HG02642 (cell line): Measurements from ENCODE around the gene CHD2.

Experiments
- ATAC-seq: cut with Tn5 transposase; IDR thresholded peaks from one replicate; pipeline ENCODE4 v1.9.1; 2021; ENCODE audit warnings: mild to moderate bottlenecking; ENCODE audit not compliant: unreplicated experiment, poor library complexity

The CHD2 gene

DNA sequence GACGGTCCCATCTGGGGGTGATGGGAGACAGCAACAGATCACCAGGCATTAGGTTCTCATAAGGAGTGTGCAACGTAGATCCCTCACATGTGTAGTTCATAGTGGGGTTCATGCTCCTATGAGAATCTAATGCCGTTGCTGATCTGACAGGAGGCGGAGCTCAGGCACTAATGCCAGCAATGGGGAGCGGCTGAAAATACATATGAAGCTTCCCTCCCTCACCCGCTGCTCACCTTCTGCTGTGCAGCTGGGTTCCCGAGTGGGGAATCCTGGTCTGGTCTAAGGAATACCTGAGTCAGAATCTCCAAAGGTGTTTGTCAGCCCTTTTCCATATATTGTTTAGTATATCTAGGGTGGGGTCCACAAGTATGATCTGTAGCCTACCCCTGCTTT lies 52.3 kb downstream of the CHD2 start:
- no peak for ATAC-seq

DNA sequence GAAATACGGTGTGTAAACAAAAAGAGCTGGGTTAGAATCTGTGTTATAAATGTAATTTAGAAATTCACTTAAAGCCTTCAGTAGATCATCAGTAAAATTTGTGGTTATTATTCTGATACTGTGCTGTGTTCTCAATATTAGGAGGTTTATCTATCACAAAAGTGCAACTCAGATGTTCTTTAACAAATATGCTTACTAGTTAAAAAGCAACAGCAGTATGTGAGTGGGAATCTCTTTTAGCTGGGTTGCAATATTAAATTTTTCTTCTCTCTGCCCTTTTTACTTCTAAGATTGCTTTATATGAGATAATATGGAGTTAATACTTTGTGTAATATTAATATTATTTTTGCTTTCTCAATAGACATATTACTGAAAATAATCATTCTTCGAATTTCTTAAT lies 53.4 kb downstream of the CHD2 start:
- no peak for ATAC-seq

DNA sequence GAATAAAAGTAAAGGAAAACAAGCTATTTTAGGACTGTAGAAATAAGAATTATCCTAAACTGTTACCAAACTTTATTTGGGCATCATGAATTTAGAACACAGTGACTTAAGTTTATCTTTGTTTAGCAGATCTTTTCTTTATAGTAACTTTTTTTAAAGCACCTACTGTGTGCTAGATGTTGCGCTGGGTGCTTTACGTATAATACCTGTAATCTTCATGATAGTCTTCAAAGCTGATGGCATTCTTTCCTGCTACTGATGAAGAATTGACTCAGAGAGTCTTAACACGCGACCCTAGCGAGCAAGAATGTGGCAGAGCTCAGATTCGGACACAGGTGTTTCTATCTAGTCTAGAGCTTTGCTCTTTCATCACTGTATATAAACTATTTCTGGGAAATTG lies 53.9 kb downstream of the CHD2 start:
- ATAC-seq = no peak

DNA sequence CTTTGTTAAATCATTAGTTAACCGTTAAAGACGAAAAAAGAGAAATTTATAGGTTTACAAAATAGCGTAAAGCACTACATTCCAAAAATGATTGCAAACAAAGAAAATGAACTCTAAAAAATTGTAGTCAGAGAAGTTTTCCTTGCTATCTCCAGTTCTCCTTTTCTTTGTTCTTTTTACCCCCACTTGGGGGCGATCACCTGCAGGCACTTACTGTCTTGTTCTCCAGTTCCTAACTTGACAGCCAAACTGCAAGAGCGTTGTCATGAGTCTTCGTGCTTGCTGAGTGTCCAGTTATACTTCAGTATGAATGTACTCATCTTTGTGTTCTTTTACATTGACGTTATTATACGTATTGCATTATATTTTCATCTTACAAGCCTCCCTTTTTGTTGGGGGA lies 54.5 kb downstream of the CHD2 start:
- no peak for ATAC-seq

DNA sequence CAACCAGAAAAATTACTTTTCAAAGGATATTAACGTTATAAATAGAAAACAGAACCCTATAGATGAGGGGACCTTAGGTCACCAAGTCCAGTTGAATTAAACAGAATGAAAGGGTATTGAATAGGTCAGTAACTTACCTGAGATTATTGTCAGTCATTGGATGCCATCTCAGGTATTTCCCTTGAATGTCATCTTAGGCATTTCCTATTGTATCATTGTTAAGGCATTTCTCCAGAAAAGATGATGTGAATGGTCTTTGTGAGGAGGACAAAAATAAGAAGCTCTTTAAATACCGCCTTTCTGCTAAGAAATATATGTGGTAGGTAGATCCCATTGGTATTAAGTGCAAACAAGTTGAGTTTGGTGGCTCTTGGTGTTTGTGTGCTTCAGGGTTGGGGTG lies 55.6 kb downstream of the CHD2 start:
- no peak for ATAC-seq

DNA sequence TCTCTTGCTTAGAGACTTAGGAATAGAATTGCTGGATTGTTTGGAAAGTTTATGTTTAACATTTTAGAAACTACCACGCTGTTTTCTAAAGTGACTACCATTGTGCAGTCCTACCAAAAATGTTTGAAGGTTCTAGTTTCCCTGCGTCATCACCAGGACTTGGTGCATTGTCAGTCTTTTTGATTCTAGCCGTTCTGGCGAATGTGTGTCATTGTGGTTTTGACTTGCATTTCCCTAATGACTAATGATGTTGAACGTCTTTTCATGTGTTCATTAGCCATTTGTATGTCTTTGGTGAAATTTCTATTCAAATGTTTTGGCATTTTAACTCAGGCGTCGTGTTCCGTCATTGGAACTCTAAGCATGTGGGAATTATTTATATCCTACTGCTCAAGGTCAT lies 58.0 kb downstream of the CHD2 start:
- ATAC-seq = no peak

DNA sequence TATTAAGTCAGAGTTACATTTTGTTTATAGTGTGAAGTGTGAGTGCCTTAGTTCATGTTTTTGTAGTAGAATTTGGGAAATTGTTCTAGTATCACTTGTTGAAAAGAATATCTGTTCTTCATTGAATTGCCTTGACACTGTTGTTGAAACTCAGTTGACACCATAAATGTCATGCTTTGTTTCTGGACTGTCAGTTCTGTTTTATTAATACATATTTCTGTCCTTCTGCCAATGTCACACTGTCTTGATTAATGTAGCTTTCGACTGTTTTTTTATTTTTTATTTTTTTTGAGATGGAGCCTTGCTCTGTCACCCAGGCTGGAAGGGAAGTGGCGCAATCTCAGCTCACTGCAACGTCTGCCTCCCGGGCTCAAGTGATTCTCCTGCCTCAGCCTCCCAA lies 59.1 kb downstream of the CHD2 start:
- ATAC-seq = no peak

DNA sequence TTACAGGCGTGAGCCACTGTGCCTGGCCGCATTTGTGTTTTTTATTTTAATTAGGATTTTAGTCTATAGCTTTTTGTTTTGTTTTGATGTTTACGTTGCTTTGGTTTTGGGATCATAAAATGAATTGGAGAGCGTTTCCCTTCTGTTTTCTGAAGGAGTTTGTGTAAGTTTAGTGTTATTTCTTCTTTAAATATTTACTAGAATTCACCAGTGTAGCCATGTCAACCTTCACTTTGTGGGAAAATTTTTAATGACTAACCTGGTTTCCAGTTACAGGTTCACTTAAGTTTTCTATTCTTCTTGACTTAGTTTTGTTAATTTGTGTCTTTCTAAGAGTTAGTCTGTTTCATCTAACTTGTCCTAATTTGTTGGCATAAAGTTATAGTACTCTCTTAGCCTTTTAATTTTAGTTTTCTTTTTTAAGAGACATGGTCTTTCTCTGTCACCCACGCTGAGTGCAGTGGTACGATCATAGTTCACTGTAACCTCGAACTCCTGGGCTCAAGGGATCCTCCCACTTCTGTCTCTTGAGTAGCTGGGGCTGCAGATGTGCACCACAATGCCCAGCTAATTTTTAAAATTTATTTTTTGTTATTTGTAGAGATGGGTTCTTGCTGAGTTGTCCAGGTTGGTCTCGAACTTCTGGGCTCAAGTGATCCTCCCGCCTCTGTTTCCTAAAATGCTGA lies 61.0 kb downstream of the CHD2 start:
- no peak for ATAC-seq

DNA sequence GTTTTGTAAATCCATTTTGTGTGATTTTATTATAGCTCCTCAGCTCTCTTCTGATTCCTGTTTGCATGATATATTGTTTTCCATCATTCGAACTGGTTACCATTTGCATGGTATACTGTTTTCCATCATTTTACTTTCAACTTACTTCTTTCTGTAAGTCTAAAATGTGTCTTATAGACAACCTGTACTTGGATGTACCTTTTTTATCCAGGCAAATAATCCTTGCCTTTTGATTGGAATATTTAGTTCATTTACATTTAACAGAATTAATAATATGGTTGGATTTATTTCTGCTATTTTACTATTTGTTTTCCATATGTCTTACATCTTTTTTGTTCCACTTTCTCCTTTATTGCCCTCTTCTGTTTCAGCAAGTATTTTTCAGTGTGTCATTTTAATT lies 62.8 kb downstream of the CHD2 start:
- no peak for ATAC-seq

DNA sequence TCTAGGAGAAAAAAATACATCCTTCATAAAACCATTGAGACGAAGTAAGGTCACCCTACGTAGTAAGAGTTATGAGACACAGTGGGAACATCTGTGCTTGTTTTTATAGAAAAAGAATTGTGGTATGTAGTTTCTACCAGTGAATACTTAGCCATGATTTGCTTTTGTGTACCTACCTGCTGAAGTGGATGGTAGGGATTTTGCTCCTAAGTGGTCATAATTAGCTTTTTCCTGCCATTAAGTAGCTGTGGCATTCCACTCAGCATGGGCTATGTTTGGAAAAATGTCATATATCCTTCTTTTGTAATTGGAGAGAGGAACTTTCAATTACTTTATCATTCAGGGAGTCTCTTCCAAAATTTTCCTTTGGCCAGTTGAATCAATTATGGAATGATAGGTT lies 63.7 kb downstream of the CHD2 start:
- ATAC-seq = no peak

DNA sequence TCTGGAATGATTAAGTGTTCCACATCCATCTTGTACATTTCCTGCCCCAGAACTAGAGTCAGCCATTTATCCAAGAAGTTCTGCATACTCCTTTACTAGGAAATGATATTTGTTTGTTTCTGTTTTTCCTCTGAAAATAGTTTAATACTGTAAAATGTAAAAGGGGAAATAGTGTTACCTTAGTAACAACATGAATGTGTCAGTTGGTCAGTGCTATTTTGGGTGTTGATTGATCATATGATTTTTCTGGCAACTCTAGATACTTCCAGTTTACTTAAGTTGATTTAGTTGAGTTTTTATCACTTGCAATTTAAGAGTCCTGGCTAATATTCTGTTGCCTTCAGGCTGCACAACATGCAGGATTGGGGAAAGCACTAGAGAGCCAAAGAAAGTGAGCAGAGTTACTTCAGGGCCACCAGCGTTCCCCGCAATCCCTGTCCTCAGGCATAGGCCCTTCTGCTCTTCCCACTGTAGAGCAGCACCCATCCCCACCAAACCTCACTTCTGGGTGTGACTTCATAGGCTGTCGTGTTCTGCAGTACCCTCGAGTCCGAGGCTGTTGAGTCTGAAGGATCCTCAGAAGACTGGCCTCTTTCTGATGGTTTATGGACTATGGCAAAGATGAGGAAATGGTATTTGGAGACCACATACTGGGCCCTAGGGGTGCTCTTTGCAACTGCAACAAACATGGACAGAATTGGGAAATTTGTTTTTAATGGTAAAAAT lies 69.0 kb downstream of the CHD2 start:
- ATAC-seq = no peak

DNA sequence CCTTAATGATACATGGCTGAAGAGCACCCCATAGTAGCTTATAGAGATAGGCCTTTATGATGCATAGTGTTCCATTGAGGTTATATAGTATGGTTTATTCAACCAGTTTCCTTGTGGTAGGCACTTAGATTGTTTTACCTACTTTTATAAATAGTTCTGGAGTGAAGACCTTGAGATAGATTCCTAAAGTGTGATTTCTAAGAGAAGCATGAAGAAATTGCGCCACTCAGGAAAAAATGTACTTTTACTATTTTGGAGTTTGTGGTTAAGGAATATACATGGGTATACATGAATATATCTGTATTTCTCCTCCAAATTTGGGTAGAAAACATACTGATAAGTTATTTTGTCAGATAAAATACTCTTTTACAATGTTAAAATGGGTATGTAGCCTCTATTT lies 70.5 kb downstream of the CHD2 start:
- ATAC-seq = no peak

DNA sequence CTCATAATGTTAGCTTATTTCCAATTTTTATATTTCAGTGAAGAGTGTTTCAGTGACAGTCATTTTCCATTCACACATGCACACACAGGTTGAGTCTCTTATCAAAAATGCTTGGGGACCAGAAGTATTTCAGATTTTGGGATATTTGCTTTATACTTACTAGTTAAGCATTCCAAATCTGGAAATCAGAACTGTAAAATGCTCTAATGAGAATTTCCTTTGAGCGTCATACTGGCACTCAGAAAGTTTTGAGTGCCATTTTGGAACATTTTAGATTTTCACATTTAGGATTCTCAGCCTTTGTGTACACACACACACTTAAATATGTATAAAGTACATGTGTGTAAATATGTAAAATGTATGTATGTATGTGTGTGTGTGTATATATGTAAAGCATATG lies 71.0 kb downstream of the CHD2 start:
- no peak for ATAC-seq

DNA sequence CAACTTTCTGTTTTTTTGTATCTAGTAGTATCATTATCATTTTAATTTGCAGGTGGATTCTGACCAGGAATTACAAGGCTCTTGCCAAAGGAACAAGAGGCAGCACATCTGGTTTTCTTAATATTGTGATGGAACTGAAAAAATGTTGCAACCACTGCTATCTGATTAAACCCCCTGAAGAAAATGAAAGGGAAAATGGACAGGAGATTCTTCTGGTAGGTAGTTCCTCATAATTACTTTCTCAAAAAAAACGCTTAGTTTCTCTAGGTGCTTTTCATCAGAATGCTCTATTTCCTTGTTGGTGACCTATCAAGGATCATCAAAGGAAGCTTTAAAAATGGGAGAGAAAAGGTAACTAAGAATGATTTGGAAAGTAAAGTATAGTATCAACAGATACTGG lies 71.6 kb downstream of the CHD2 start:
- no peak for ATAC-seq

DNA sequence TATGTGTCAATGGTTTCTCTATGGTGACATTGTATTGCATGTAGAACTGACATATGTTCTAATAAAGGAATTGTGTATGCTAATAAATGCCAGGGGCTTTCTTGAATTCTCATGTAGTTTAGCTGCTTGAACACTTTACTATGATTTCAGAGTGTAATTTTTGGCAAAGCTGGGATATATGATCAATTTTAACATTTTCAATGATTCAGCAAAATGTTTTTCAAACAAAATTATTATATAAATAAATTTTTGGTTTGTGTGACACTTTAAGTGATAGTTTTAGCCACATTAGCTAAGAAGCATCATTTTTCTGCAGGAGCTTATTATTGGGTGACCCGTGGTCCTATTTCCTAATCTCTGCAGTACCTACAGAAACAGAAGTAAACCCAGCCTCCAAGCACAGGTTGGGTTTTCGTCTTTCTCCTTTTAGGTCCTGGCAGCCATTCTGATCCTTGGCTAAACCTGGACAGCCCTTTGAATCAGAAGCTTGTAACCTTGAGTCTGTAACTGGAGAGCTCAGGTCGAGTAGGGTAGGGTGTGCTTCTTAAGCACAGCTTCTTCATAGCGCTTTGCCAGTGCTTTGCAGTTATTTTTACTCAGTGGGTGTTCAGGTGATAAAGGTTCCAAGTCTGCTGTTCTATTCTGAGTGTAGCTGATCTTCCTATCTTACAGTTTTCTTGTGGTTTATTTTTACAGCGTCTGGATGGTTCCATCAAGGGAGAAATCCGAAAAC lies 74.2 kb downstream of the CHD2 start:
- ATAC-seq = no peak

DNA sequence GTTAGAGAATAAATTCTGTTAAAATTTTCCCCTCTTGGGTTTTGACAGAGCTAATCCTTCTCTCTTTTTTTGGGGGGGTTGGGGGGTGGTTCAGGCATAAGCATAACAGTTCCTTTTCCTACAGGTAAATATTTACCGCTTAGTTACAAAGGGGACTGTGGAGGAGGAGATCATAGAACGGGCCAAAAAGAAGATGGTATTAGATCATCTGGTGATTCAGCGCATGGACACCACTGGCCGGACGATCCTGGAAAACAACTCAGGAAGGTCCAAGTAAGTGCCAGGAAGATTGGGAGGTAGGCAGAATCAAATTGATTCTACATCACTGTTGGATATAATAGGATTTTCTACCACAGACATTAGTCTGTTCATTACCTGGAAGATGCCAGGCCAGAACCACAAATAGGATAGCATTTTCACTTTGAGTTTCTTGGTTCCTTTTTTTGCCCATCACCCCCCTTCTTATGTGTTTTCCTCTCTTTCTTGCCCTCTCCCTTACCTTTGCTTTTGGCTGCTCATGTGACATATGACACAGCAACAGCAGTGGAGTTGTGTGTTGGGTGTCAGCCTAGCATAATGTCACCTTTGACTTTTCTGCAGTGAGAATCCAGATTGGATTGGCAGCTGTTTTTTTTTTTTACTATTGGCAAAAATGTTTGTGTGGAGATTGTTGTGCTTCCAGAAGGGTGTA lies 79.0 kb downstream of the CHD2 start:
- ATAC-seq = no peak

DNA sequence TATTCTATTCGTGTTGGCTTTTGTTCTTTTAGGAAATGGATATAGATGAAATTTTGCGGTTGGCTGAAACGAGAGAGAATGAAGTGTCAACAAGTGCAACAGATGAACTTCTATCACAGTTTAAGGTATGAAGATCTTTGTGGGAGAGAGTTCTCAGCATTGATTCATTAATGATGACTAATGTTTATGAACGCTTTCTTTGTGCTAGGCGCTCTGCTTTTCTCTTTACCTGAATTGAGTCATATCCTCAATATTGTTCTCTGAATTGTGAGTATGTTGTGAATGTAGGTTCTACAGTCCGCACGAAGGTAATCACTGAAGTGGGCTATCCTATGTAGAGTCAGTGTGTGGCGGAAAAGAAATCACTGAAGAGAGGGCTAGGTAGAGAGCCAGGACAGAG lies 81.2 kb downstream of the CHD2 start:
- no peak for ATAC-seq

DNA sequence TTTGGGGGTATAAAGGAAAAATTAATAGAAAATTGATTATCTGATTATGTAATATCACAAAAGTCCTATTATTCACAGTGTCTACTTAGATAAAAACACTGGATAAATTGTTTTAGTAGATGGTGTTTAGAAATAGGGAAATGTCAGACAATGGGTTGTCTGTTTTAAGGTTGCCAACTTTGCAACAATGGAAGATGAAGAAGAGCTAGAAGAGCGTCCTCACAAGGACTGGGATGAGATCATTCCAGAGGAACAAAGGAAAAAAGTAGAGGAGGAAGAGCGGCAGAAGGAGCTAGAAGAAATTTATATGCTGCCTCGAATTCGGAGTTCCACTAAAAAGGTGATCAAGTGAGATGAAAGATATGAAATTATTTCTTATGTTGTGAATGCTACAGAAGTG lies 84.0 kb downstream of the CHD2 start:
- no peak for ATAC-seq

DNA sequence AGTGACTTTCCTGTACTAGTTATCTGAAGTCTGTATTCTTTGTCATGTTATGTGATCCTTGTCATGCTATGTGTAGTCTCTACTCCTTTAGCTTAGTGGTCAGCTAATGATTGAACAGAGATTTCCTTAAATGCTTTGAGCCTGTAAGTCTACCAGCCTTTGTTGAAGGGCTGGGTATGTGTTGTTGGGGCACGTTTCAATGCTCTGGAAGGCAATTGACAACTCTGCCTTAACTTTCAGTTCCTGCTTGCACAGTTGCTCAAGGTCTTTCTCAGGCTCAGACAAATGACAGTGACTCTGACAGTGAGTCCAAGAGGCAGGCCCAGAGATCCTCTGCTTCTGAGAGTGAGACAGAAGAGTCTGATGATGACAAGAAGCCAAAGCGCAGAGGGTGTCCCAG lies 89.3 kb downstream of the CHD2 start:
- ATAC-seq = no peak

DNA sequence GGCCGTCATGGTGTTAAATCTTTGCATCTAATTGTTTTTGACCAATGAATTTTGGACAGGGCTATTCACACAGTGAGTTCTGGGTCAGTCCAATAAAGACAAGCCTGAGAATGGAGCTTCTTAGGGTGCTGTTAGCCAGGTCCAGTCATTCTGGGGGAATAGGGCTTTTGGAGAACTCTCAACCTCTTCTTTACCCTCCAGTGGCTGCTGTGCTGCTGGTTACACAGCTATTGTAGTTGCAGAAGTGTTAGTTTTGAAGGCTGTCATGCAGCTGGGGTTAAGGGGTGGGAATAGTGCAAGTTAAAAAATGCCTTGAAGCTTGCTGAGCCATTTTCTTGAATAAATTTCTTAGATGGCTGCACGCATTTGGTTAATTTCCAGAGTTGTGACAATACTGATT lies 89.9 kb downstream of the CHD2 start:
- ATAC-seq = no peak

DNA sequence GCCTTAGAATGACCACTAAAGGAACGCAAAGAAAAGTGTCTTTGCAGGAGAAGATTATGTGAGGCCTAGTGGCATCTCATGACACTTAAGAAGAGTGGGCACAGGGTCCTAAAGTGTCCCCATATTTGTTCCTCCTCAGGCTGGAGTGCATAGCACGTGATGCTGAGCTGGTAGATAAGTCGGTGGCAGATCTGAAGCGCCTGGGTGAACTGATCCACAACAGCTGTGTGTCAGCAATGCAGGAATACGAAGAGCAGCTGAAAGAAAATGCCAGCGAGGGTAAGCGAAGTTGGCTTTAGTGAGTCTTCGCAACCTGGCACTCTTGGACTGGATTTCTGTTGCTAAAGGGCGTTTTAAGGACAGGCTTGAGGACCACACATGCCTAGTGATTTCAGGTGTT lies 92.6 kb downstream of the CHD2 start:
- no peak for ATAC-seq
